ENCODE results near the gene RNU5D-1. TPM values are rescaled to one million over a fixed set of nuclear protein-coding genes. Genes with fewer than 3 reads are reported as not detected.
A peak's percentile ranks its signal among the peaks of the same experiment; 100 is the strongest.

Gene RNU5D-1
- total and polyA plus RNA-seq, 2 donors (not counting 1 experiment from before 2014, with no cell fraction given), result not detected

DNA sequence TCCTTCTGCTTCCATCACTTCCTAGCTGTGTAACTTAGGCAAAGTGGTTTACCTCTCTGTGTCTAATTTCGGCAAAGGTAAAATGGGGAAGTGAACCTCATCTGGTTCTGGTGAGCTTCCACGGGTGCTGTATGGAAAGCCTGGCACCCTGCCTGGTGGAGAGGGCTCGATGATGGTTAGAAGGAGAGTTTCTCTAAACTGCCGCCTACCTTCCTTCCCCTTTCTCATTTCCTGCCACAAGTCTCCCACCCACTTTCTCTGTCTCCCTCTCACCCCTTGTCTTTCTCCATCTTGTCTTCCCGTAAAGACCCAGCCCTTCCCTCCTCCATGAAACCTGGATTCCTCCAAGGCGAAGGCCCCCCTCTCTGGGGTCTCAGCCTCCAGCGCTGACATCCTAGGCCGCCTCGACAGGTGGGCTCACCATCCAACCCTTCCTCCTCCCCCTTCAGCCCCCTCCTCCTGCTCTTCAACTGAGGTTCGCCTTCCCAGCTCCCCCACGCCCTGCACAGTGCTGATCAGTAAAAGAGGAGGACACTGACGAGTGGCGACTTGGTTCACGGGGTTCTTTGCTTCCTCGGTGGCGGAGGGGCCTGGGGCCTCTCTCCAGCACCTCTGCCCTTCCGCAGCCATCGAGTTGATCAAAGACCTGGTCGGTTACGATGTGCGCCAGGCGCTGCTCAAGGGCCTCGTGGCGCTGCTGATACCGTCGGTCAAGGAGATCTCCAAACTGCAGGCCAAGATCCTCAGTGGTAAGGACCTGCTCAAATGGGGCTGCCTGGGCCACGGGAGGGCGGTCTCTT, 7.3 kb downstream of the RNU5D-1 start:
- CTCF ChIA-PET, result interaction anchor here (0.7 to 14.7 kb wide), 2 partner anchors 6 to 9 kb away, joined by 3 to 196 read pairs; partner anchors contain the start of gene RNU5D-1
- Mint-ChIP-seq H3K9me3 (ENCODE audit: insufficient read depth) (no peaks in the 10 kb centered on the region), H3K27ac (peak overlapping the region; percentile 96), H3K4me3 (peak overlapping the region; percentile 66), H3K27me3 (no peaks in the 10 kb centered on the region), H3K4me1 (peaks cover 56% of the 10 kb centered on the region)
- no peaks in the 10 kb centered on the region for H3K79me2 ChIP-seq (ENCODE audit: control insufficient read depth, insufficient read depth, low read length)
- WGBS (ENCODE audit: insufficient coverage), result 67% methylated on average over 18 of the region's 28 CpGs
- H3K9ac ChIP-seq (ENCODE audit: low read length), result peak overlapping the region; percentile 52
- peak overlapping the region; percentile 80 for H3K4me2 ChIP-seq (replicated peaks; ENCODE audit: low read depth, low read length, poor library complexity, severe bottlenecking)
- intact Hi-C loops (cut with micrococcal nuclease), result loop anchor here (2.0 to 5.0 kb wide), 2 partner anchors 15 to 51 kb away; partner anchors contain the start of genes ARMH1, KIF2C and TMEM53
- peaks cover 37 to 42% of the 10 kb centered on the region in 2 donors for H3K4me1 ChIP-seq (ENCODE audit: control insufficient read depth in 2 of 2, insufficient read depth in 2 of 2, low read length in 2 of 2)
- ATAC-seq (ENCODE audit: low read depth), result peak; percentile 40
- POLR2A ChIA-PET, result interaction anchor here (2.7 to 4.3 kb wide), 2 partner anchors 11 to 85 kb away, joined by 21 to 34 read pairs; partner anchors contain the start of genes BTBD19 and DYNLT4
- peak; percentile 84 for DNase-seq
- no peaks in the 10 kb centered on the region for H3K36me3 ChIP-seq (replicated peaks in 1 of 2; ENCODE audit: control extremely low read depth in 1 of 2, control insufficient read depth in 1 of 2, extremely low read depth in 1 of 2, insufficient read depth in 2 of 2, low read length in 1 of 2)
- H4K20me1 ChIP-seq (ENCODE audit: control insufficient read depth, insufficient read depth, low read length, poor library complexity, severe bottlenecking), result no peaks in the 10 kb centered on the region
- TF ChIP-seq, protein P1, sequence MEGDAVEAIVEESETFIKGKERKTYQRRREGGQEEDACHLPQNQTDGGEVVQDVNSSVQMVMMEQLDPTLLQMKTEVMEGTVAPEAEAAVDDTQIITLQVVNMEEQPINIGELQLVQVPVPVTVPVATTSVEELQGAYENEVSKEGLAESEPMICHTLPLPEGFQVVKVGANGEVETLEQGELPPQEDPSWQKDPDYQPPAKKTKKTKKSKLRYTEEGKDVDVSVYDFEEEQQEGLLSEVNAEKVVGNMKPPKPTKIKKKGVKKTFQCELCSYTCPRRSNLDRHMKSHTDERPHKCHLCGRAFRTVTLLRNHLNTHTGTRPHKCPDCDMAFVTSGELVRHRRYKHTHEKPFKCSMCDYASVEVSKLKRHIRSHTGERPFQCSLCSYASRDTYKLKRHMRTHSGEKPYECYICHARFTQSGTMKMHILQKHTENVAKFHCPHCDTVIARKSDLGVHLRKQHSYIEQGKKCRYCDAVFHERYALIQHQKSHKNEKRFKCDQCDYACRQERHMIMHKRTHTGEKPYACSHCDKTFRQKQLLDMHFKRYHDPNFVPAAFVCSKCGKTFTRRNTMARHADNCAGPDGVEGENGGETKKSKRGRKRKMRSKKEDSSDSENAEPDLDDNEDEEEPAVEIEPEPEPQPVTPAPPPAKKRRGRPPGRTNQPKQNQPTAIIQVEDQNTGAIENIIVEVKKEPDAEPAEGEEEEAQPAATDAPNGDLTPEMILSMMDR (IDR thresholded peaks at IDR 0.05), result no peak
- no peak for TF ChIP-seq EZH2 (IDR thresholded peaks at IDR 0.05; ENCODE audit: borderline replicate concordance, insufficient read depth, low read depth, low read length, poor library complexity, severe bottlenecking)
- H2AFZ ChIP-seq (ENCODE audit: insufficient read depth, low read depth, low read length, poor library complexity, severe bottlenecking), result peak overlapping the region; percentile 64
- peak overlapping the region; percentile 66 to 75 for H3K27ac ChIP-seq (ENCODE audit: low read length in 2 of 2)
- no peaks in the 10 kb centered on the region for H3K27me3 ChIP-seq (replicated peaks in 1 of 4; ENCODE audit: control extremely low read depth in 1 of 4, control insufficient read depth in 3 of 4, insufficient read depth in 4 of 4, low read length in 3 of 4)
- peaks cover 0 to 6% (median 0%) of the 10 kb centered on the region in 3 donors for H3K9me3 ChIP-seq (ENCODE audit: control extremely low read depth in 1 of 3, control insufficient read depth in 2 of 3, insufficient read depth in 1 of 3, low read length in 2 of 3)
- peak overlapping the region; percentile 4 to 63 (median 39) for H3K4me3 ChIP-seq (ENCODE audit: control extremely low read depth in 1 of 5, extremely low read depth in 1 of 5, insufficient read depth in 1 of 5, low read depth in 2 of 5, low read length in 4 of 5)
